Measurements from ENCODE around the gene PDLIM4. TPM values are rescaled to one million over a fixed set of nuclear protein-coding genes. Genes with fewer than 3 reads are reported as not detected.
A peak's percentile ranks its signal among the peaks of the same experiment; 100 is the strongest.

The PDLIM4 gene
- total and polyA plus RNA-seq, 7 experiments from 2014 or later = 0.99 TPM; not detected in 6

DNA sequence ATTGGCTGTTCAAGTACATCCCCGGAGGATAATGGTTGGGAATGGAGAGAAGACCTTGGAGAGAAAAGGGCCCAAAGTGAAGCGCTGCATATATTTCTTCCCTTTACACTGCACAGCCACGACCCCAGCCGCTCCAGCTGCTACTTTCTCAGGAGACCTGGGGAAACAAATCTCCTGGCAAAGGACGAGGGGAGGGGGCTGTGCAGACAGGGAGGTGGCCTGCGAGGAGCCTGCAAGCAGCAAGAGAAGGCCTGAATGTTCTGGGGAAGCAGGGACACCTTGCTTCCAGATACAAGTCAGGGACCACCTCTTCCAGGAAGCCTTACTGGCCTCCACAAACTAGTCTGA lies 739 bp upstream of the PDLIM4 start:
- H3K27me3 ChIP-seq (ENCODE audit: control insufficient read depth in 2 of 2, insufficient read depth in 2 of 2, low read length in 2 of 2) = no peaks in the 10 kb centered on the region
- ATAC-seq (no peak), DNase-seq (peak in 1 of 9 donors; percentile 20)
- intact Hi-C loops (cut with micrococcal nuclease) = no loop called here
- ChIA-PET CTCF (no interaction called here), POLR2A (no interaction called here)
- Mint-ChIP-seq H3K36me3 (no peaks in the 10 kb centered on the region), H3K27me3 (peaks cover 11 to 29% (median 21%) of the 10 kb centered on the region in 5 donors), H3K9me3 (no peaks in the 10 kb centered on the region), H3K4me3 (peak overlapping the region in 4 of 10 donors; percentile 6 to 70 (median 36)), H3K27ac (no peak overlapping the region), H3K4me1 (peaks cover 0 to 7% (median 4%) of the 10 kb centered on the region in 7 donors)
- H3K36me3 ChIP-seq (ENCODE audit: control insufficient read depth in 2 of 3, insufficient read depth in 3 of 3, low read length in 3 of 3) = no peaks in the 10 kb centered on the region
- H3K4me1 ChIP-seq (ENCODE audit: control insufficient read depth in 2 of 2, insufficient read depth in 2 of 2, low read length in 2 of 2) = no peaks in the 10 kb centered on the region
- H3K27ac ChIP-seq (ENCODE audit: low read depth, low read length) = no peak overlapping the region
- no peak overlapping the region for H3K4me3 ChIP-seq (ENCODE audit: low read length)
- H3K9me3 ChIP-seq (ENCODE audit: control insufficient read depth in 2 of 3, low read length in 3 of 3) = no peaks in the 10 kb centered on the region

- ATAC-seq (no peak), DNase-seq (peak in 1 of 9 donors; percentile 20)
- Mint-ChIP-seq H3K4me3 (peak overlapping the region in 3 of 10 donors; percentile 8 to 55 (median 27)), H3K9me3 (peaks cover 0 to 1% (median 0%) of the 10 kb centered on the region in 11 donors), H3K27ac (no peak overlapping the region), H3K4me1 (peaks cover 0 to 7% (median 4%) of the 10 kb centered on the region in 7 donors), H3K36me3 (no peaks in the 10 kb centered on the region), H3K27me3 (peaks cover 11 to 29% (median 21%) of the 10 kb centered on the region in 5 donors)
- no peaks in the 10 kb centered on the region for H3K36me3 ChIP-seq (ENCODE audit: control insufficient read depth in 2 of 3, insufficient read depth in 3 of 3, low read length in 3 of 3)
- no peak overlapping the region for H3K4me3 ChIP-seq (ENCODE audit: low read length)
- H3K27ac ChIP-seq (ENCODE audit: low read depth, low read length) = no peak overlapping the region
- H3K4me1 ChIP-seq (ENCODE audit: control insufficient read depth in 2 of 2, insufficient read depth in 2 of 2, low read length in 2 of 2) = no peaks in the 10 kb centered on the region
- intact Hi-C loops (cut with micrococcal nuclease) = no loop called here
- ChIA-PET POLR2A (no interaction called here), CTCF (no interaction called here)
- H3K27me3 ChIP-seq (ENCODE audit: control insufficient read depth in 2 of 2, insufficient read depth in 2 of 2, low read length in 2 of 2) = no peaks in the 10 kb centered on the region
- H3K9me3 ChIP-seq (ENCODE audit: control insufficient read depth in 2 of 3, low read length in 3 of 3) = no peaks in the 10 kb centered on the region
Observed at GRCh38 chr5:132258102-132259068, 889 bp downstream of the PDLIM4 start.

GRCh38 chr5:132259069-132259851 lies 1.8 kb downstream of the PDLIM4 start:
- no peak overlapping the region for H3K4me3 ChIP-seq (ENCODE audit: low read length)
- Mint-ChIP-seq H3K27ac (no peak overlapping the region), H3K4me1 (peaks cover 0 to 7% (median 4%) of the 10 kb centered on the region in 7 donors), H3K9me3 (peaks cover 0 to 1% (median 0%) of the 10 kb centered on the region in 11 donors), H3K36me3 (no peaks in the 10 kb centered on the region), H3K27me3 (peaks cover 11 to 29% (median 21%) of the 10 kb centered on the region in 5 donors), H3K4me3 (peak overlapping the region in 2 of 10 donors; percentile 25 to 27)
- ATAC-seq (no peak), DNase-seq (peak in 1 of 9 donors; percentile 16)
- H3K9me3 ChIP-seq (ENCODE audit: control insufficient read depth in 2 of 3, low read length in 3 of 3) = no peaks in the 10 kb centered on the region
- no peaks in the 10 kb centered on the region for H3K36me3 ChIP-seq (ENCODE audit: control insufficient read depth in 2 of 3, insufficient read depth in 3 of 3, low read length in 3 of 3)
- CTCF ChIA-PET = no interaction called here
- H3K4me1 ChIP-seq (ENCODE audit: control insufficient read depth in 2 of 2, insufficient read depth in 2 of 2, low read length in 2 of 2) = no peaks in the 10 kb centered on the region
- intact Hi-C loops (cut with micrococcal nuclease) = no loop called here
- no peaks in the 10 kb centered on the region for H3K27me3 ChIP-seq (ENCODE audit: control insufficient read depth in 2 of 2, insufficient read depth in 2 of 2, low read length in 2 of 2)
- no peak overlapping the region for H3K27ac ChIP-seq (ENCODE audit: low read depth, low read length)
- POLR2A ChIA-PET = interaction anchor here (0.6 kb wide), 1 partner anchor 288 kb away, joined by 3 read pairs; no protein-coding TSS in a partner anchor

GRCh38 chr5:132260051-132260450 lies 2.6 kb downstream of the PDLIM4 start:
- H3K27me3 Mint-ChIP-seq = peaks cover 11 to 29% (median 21%) of the 10 kb centered on the region in 5 donors
- H3K4me3 ChIP-seq (ENCODE audit: low read length) = no peak overlapping the region
- H3K36me3 ChIP-seq (ENCODE audit: control insufficient read depth in 2 of 3, insufficient read depth in 3 of 3, low read length in 3 of 3) = no peaks in the 10 kb centered on the region
- POLR2A ChIA-PET = no interaction called here
- H3K36me3 Mint-ChIP-seq = no peaks in the 10 kb centered on the region
- no peaks in the 10 kb centered on the region for H3K4me1 ChIP-seq (ENCODE audit: control insufficient read depth in 2 of 2, insufficient read depth in 2 of 2, low read length in 2 of 2)
- no peak overlapping the region for H3K4me3 Mint-ChIP-seq
- peak in 1 of 9 donors; percentile 25 for DNase-seq
- H3K9me3 Mint-ChIP-seq = peaks cover 0 to 1% (median 0%) of the 10 kb centered on the region in 11 donors
- no peaks in the 10 kb centered on the region for H3K27me3 ChIP-seq (ENCODE audit: control insufficient read depth in 2 of 2, insufficient read depth in 2 of 2, low read length in 2 of 2)
- intact Hi-C loops (cut with micrococcal nuclease) = no loop called here
- CTCF ChIA-PET = no interaction called here
- H3K27ac Mint-ChIP-seq = no peak overlapping the region
- no peaks in the 10 kb centered on the region for H3K9me3 ChIP-seq (ENCODE audit: control insufficient read depth in 2 of 3, low read length in 3 of 3)
- H3K4me1 Mint-ChIP-seq = peaks cover 0 to 13% (median 4%) of the 10 kb centered on the region in 7 donors
- H3K27ac ChIP-seq (ENCODE audit: low read depth, low read length) = no peak overlapping the region
- ATAC-seq = no peak

DNA sequence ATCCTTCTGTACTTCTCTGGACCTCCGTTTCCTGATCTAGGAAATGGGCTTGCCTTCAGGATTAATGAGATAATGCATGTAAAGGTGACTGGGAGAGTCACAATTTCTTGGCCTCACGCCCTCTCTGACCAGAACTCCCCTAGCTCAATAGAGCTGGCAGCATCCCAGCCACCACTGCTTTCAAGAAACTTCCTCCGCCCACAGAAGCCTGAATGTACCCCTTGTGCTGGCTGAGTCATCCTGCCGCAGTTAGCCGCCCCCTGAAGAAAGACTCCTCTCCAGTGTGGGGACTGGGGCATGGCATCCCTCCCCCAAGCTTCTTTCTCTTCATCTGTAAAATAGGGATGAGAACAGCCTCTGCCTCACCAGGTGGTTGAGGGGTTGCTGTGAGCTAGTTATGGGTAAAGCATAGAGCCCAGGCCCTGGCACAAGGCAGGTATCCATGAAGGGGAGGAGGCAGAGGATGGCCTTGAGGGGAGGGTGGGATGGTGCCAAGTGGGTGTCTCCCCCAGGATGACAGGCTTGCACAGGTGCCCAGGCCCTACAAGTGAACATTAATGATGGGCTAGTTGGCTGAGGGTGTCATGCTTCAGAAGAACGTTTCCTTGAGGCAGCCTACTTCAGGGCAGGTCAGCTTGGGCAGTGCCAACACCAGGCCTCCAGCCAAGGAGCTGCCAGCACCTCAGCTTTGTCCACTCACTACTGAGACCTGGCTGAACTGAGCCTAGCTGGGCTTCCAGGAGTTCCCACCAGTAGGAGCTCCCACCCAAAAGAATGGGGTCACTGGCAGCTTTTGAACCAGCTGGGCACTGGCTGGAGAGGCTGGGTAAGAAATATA lies 3.4 kb downstream of the PDLIM4 start:
- POLR2A ChIA-PET = interaction anchor here (0.6 kb wide), 1 partner anchor 98 kb away, joined by 3 read pairs; no protein-coding TSS in a partner anchor
- H3K27me3 ChIP-seq (ENCODE audit: control insufficient read depth in 2 of 2, insufficient read depth in 2 of 2, low read length in 2 of 2) = no peaks in the 10 kb centered on the region
- Mint-ChIP-seq H3K27ac (no peak overlapping the region), H3K36me3 (no peaks in the 10 kb centered on the region), H3K27me3 (peaks cover 7 to 23% (median 17%) of the 10 kb centered on the region in 5 donors), H3K4me3 (no peak overlapping the region), H3K4me1 (peaks cover 0 to 13% (median 4%) of the 10 kb centered on the region in 7 donors), H3K9me3 (peaks cover 0 to 1% (median 0%) of the 10 kb centered on the region in 11 donors)
- intact Hi-C loops (cut with micrococcal nuclease) = no loop called here
- H3K27ac ChIP-seq (ENCODE audit: low read depth, low read length) = no peak overlapping the region
- H3K4me1 ChIP-seq (ENCODE audit: control insufficient read depth in 2 of 2, insufficient read depth in 2 of 2, low read length in 2 of 2) = no peaks in the 10 kb centered on the region
- no peaks in the 10 kb centered on the region for H3K9me3 ChIP-seq (ENCODE audit: control insufficient read depth in 2 of 3, low read length in 3 of 3)
- no peaks in the 10 kb centered on the region for H3K36me3 ChIP-seq (ENCODE audit: control insufficient read depth in 2 of 3, insufficient read depth in 3 of 3, low read length in 3 of 3)
- ATAC-seq (no peak), DNase-seq (peak in 1 of 9 donors; percentile 56)
- CTCF ChIA-PET = no interaction called here
- no peak overlapping the region for H3K4me3 ChIP-seq (ENCODE audit: low read length)
